Measurements from ENCODE around the gene NUF2. TPM values are rescaled to one million over a fixed set of nuclear protein-coding genes. Genes with fewer than 3 reads are reported as not detected.

Gene NUF2
- total and polyA plus RNA-seq, 10 donors = 2.4 to 8.2 (median 4.8) TPM

- TF ChIP-seq POLR2A (IDR thresholded peaks at IDR 0.05) (no peak), POLR2AphosphoS5 (IDR thresholded peaks at IDR 0.05) (no peak)
- TF ChIP-seq, protein P1, sequence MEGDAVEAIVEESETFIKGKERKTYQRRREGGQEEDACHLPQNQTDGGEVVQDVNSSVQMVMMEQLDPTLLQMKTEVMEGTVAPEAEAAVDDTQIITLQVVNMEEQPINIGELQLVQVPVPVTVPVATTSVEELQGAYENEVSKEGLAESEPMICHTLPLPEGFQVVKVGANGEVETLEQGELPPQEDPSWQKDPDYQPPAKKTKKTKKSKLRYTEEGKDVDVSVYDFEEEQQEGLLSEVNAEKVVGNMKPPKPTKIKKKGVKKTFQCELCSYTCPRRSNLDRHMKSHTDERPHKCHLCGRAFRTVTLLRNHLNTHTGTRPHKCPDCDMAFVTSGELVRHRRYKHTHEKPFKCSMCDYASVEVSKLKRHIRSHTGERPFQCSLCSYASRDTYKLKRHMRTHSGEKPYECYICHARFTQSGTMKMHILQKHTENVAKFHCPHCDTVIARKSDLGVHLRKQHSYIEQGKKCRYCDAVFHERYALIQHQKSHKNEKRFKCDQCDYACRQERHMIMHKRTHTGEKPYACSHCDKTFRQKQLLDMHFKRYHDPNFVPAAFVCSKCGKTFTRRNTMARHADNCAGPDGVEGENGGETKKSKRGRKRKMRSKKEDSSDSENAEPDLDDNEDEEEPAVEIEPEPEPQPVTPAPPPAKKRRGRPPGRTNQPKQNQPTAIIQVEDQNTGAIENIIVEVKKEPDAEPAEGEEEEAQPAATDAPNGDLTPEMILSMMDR (IDR thresholded peaks at IDR 0.05 in 8 of 11, conservative IDR thresholded peaks at IDR 0.05 in 3 of 11) = no peak
- Histone ChIP-seq H3K4me1 (no peaks in the 10 kb centered on the region), H3K9me3 (no peaks in the 10 kb centered on the region), H3K27ac (no peak overlapping the region), H3K36me3 (peaks cover 0 to 70% (median 14%) of the 10 kb centered on the region in 6 donors), H3K4me3 (no peak overlapping the region), H3K27me3 (replicated peaks in 1 of 7) (no peaks in the 10 kb centered on the region)
- WGBS, 5 donors = 90 to 95% (median 94%) methylated on average over 5 of the region's 5 CpGs
- DNase-seq = no peak
- intact Hi-C loops (cut with DNase I; ENCODE audit: low total_unique reads) = no loop called here
These were observed 18.2 kb upstream of the NUF2 start for GRCh38 chr1:163303561-163303960.

DNA sequence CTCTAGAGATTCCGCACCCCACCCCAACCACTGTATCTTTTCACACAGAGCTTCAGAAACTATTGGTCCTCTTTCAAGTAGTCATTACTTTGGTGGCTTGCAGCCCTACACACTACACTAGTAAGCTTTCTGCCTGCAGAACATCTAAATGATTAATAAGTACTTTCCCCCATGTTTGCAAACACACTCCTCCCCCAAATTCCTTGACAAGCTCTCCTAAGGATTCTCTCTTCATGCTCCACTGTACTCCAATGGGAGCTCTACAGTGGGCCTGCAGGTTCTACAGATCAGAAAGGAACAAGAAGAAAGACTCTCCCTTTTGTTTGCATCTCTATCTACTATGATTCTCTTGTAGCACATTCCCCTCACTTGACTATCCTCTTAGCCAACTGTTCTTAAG is 16.3 kb upstream of the NUF2 start:
- Histone ChIP-seq H3K9me3 (no peaks in the 10 kb centered on the region), H3K36me3 (peaks cover 0 to 51% (median 7%) of the 10 kb centered on the region in 6 donors), H3K27me3 (replicated peaks in 1 of 7) (no peaks in the 10 kb centered on the region), H3K4me3 (no peak overlapping the region), H3K27ac (no peak overlapping the region), H3K4me1 (no peaks in the 10 kb centered on the region)
- TF ChIP-seq, protein P1 (IDR thresholded peaks at IDR 0.05 in 8 of 11, conservative IDR thresholded peaks at IDR 0.05 in 3 of 11) = no peak
- TF ChIP-seq POLR2AphosphoS5 (IDR thresholded peaks at IDR 0.05) (no peak), POLR2A (IDR thresholded peaks at IDR 0.05) (no peak)
- WGBS, 5 donors = 93 to 100% (median 100%) methylated on average over 1 of the region's 1 CpG
- DNase-seq = no peak
- intact Hi-C loops (cut with DNase I; ENCODE audit: low total_unique reads) = no loop called here

DNA sequence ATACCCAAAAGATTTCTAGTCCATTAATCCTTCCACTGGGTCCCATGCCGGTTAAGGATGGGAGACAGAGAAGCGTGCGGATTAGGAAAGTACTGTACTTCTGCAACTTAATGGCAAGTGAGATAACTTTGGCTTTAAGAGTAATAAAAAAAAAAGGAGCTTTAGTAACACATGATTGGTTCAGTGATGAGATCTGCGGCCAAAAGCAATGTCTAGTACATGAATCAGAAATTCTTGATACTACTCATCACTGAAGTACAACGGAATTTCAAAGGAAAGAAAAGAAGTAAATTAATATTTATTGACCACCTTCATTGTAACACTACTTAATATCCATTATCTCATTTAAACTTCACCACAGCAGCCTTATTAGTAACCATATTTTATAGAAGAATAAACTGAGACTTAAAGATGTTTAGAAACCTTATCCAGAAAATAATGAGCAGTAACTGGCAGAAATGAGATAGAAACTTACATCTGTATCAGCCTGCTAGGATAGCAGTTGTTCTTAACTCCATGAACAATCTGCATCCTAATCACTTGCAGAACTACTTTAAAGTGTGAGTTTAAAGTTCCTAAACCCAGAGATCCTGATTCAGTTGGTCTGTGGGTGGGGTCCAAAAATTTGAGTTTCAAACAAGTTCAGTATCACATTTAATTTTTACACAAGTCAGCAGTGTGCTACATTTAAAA is 14.1 kb upstream of the NUF2 start:
- no peaks in the 10 kb centered on the region for H3K4me1 ChIP-seq
- intact Hi-C loops (cut with DNase I; ENCODE audit: low total_unique reads) = no loop called here
- TF ChIP-seq POLR2A (IDR thresholded peaks at IDR 0.05) (no peak), POLR2AphosphoS5 (IDR thresholded peaks at IDR 0.05) (no peak)
- TF ChIP-seq, protein P1 (IDR thresholded peaks at IDR 0.05 in 8 of 11, conservative IDR thresholded peaks at IDR 0.05 in 3 of 11) = no peak
- WGBS, 5 donors = 90 to 95% (median 92%) methylated on average over 5 of the region's 5 CpGs
- H3K27ac ChIP-seq = no peak overlapping the region
- H3K9me3 ChIP-seq = no peaks in the 10 kb centered on the region
- peaks cover 0 to 39% (median 1%) of the 10 kb centered on the region in 6 donors for H3K36me3 ChIP-seq
- H3K27me3 ChIP-seq (replicated peaks in 1 of 7) = no peaks in the 10 kb centered on the region
- no peak overlapping the region for H3K4me3 ChIP-seq
- no peak for DNase-seq

GRCh38 chr1:163308811-163309210 is 12.9 kb upstream of the NUF2 start:
- WGBS, 5 donors = 89 to 98% (median 96%) methylated on average over 1 of the region's 1 CpG
- no peaks in the 10 kb centered on the region for H3K4me1 ChIP-seq
- TF ChIP-seq, protein P1 (IDR thresholded peaks at IDR 0.05 in 8 of 11, conservative IDR thresholded peaks at IDR 0.05 in 3 of 11) = no peak
- no peak for TF ChIP-seq POLR2A (IDR thresholded peaks at IDR 0.05)
- no peak for TF ChIP-seq POLR2AphosphoS5 (IDR thresholded peaks at IDR 0.05)
- DNase-seq = no peak
- intact Hi-C loops (cut with DNase I; ENCODE audit: low total_unique reads) = no loop called here
- H3K27me3 ChIP-seq (replicated peaks in 1 of 7) = no peaks in the 10 kb centered on the region
- H3K36me3 ChIP-seq = peaks cover 0 to 31% (median 0%) of the 10 kb centered on the region in 6 donors
- H3K27ac ChIP-seq = no peak overlapping the region
- no peak overlapping the region for H3K4me3 ChIP-seq
- H3K9me3 ChIP-seq = no peaks in the 10 kb centered on the region
